ENCODE data around the gene CPT1B. TPM values are rescaled to one million over a fixed set of nuclear protein-coding genes. Genes with fewer than 3 reads are reported as not detected.
A peak's percentile ranks its signal among the peaks of the same experiment; 100 is the strongest.
"Not testable (repeated sequence)": the region's sequence is repeated elsewhere in the genome, so short reads cannot be mapped to it uniquely, and the experiment has no call there.

The CPT1B gene
- polyA plus RNA-seq, 4 donors, result 10.2 to 16.7 (median 10.8) TPM

- no peak for DNase-seq (ENCODE audit: low read depth in 4 of 4, low spot score in 3 of 4)
Observed at GRCh38 chr22:50610041-50610451, 31.8 kb upstream of the CPT1B start.

GRCh38 chr22:50609599-50609998 is 31.4 kb upstream of the CPT1B start:
- DNase-seq (ENCODE audit: low read depth in 4 of 4, low spot score in 3 of 4), result no peak

GRCh38 chr22:50608996-50609395 is 30.8 kb upstream of the CPT1B start:
- DNase-seq (ENCODE audit: low read depth in 4 of 4, low spot score in 3 of 4), result no peak

GRCh38 chr22:50608058-50608840 is 30.0 kb upstream of the CPT1B start:
- DNase-seq (ENCODE audit: low read depth in 4 of 4, low spot score in 3 of 4), result not testable (repeated sequence)

- DNase-seq (ENCODE audit: low read depth in 4 of 4, low spot score in 3 of 4), result no peak
Observed at GRCh38 chr22:50607659-50608020, 29.4 kb upstream of the CPT1B start.

- no peak for DNase-seq (ENCODE audit: low read depth in 4 of 4, low spot score in 3 of 4)
Observed at GRCh38 chr22:50606946-50607658, 28.9 kb upstream of the CPT1B start.

GRCh38 chr22:50606165-50606945 is 28.1 kb upstream of the CPT1B start:
- no peak for DNase-seq (ENCODE audit: low read depth in 4 of 4, low spot score in 3 of 4)

GRCh38 chr22:50605613-50606074 is 27.4 kb upstream of the CPT1B start:
- DNase-seq (ENCODE audit: low read depth in 4 of 4, low spot score in 3 of 4), result no peak

GRCh38 chr22:50605002-50605612 is 26.9 kb upstream of the CPT1B start:
- no peak for DNase-seq (ENCODE audit: low read depth in 4 of 4, low spot score in 3 of 4)

GRCh38 chr22:50604256-50605001 is 26.2 kb upstream of the CPT1B start:
- no peak for DNase-seq (ENCODE audit: low read depth in 4 of 4, low spot score in 3 of 4)

- no peak for DNase-seq (ENCODE audit: low read depth in 4 of 4, low spot score in 3 of 4)
Observed at GRCh38 chr22:50603511-50604255, 25.5 kb upstream of the CPT1B start.

GRCh38 chr22:50602338-50602700 is 24.1 kb upstream of the CPT1B start:
- DNase-seq (ENCODE audit: low read depth in 4 of 4, low spot score in 3 of 4), result no peak

- DNase-seq (ENCODE audit: low read depth in 4 of 4, low spot score in 3 of 4), result no peak
Observed at GRCh38 chr22:50601669-50602337, 23.6 kb upstream of the CPT1B start.

- DNase-seq (ENCODE audit: low read depth in 4 of 4, low spot score in 3 of 4), result no peak
Observed at GRCh38 chr22:50600967-50601668, 22.9 kb upstream of the CPT1B start.

GRCh38 chr22:50600538-50600937 is 22.3 kb upstream of the CPT1B start, which contains the start of gene MAPK8IP2:
MAPK8IP2 (plus strand) TSS chr22:50600793; CDS start chr22:50600819, 26 bp downstream.
- no peak for DNase-seq (ENCODE audit: low read depth in 4 of 4, low spot score in 3 of 4)

GRCh38 chr22:50599816-50600455 is 21.7 kb upstream of the CPT1B start:
- DNase-seq (ENCODE audit: low read depth in 4 of 4, low spot score in 3 of 4), result peak in 1 of 4 donors; percentile 36

- no peak for DNase-seq (ENCODE audit: low read depth in 4 of 4, low spot score in 3 of 4)
Observed at GRCh38 chr22:50597097-50597496, 18.9 kb upstream of the CPT1B start.

GRCh38 chr22:50595189-50595588 is 17.0 kb upstream of the CPT1B start:
- no peak for DNase-seq (ENCODE audit: low read depth in 4 of 4, low spot score in 3 of 4)
